Stomach smooth muscle (tissue), 2 donors: ENCODE measurements around the gene TICAM1.

Experiments
- H3K27ac ChIP-seq: one replicate; pipeline ENCODE4 v1.7.0; 2013; ENCODE audit warnings: mild to moderate bottlenecking, low read length, inconsistent platforms
- H3K27me3 ChIP-seq, 2 donors: one replicate each; pipeline ENCODE4 v1.7.0; 2013; ENCODE audit warnings: low read length in 2 of 2; ENCODE audit not compliant: insufficient read depth in 2 of 2, control insufficient read depth in 1 of 2
- H3K36me3 ChIP-seq, 2 donors: one replicate each; pipeline ENCODE4 v1.7.0; 2013; ENCODE audit warnings: low read length in 2 of 2; ENCODE audit not compliant: control insufficient read depth in 2 of 2, insufficient read depth in 2 of 2
- H3K4me1 ChIP-seq: one replicate; pipeline ENCODE4 v1.7.0; 2013; ENCODE audit warnings: low read length; ENCODE audit not compliant: control insufficient read depth, insufficient read depth
- H3K4me3 ChIP-seq, 2 donors: one replicate each; pipeline ENCODE4 v1.7.0; 2013; ENCODE audit warnings: low read length in 2 of 2
- H3K9ac ChIP-seq, 2 donors: one replicate each; pipeline ENCODE4 v1.7.0; 2013; ENCODE audit warnings: low read length in 2 of 2, mild to moderate bottlenecking in 1 of 2
- H3K9me3 ChIP-seq, 2 donors: one replicate each; pipeline ENCODE4 v1.7.0; 2013; ENCODE audit warnings: low read length in 2 of 2; ENCODE audit not compliant: control insufficient read depth in 2 of 2
- donor health status: healthy.
- donor health status: Pancreatic carcinoma.

Gene TICAM1

DNA sequence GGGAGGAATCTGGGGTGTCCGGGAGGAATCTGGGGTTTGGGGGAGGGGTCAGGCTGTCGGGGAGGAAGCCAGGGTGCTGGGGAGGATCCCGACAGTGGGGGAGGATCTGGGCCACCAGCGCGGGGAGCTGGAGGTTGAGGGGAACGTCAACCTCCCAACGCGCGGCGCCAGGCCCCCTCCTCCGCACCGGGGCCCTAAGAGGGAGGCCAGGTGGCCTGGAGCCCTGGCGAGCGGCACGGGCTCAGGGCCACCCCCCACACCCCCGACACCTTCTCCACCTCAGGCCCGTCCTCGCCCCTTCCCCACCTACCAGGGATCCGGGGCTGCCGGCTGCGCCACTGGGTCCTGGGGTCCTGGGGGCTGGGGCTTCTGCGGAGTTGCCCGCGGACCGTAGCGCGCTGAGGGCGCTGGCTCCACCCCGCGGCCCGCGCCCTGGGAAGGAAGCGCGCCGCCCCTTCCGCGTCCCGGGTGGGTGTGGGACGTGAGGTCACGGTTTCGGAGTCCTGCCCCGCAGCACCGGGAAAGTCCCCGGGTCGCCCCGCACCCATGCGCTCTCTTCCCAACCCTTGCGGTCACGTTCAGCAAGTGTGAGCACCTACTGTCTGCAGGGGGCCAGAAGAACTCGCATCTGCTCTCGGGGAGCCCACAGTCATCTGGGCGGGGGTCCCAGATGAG, at the start of gene TICAM1:
TSS of gene TICAM1 (minus strand) at position 409 of the 675 bp plus-strand sequence. CDS start 13,335 bp downstream, outside the sequence.
- Histone ChIP-seq H3K4me3 (peak within 1 kb of the TSS; percentile 61 to 94), H3K4me1 (peaks cover 14% of the 10 kb centered on the region), H3K27ac (peak within 1 kb of the TSS; percentile 71), H3K9ac (peak within 1 kb of the TSS; percentile 88 to 89), H3K27me3 (no peaks in the 10 kb centered on the region), H3K9me3 (no peaks in the 10 kb centered on the region), H3K36me3 (no peaks in the 10 kb centered on the region)

DNA sequence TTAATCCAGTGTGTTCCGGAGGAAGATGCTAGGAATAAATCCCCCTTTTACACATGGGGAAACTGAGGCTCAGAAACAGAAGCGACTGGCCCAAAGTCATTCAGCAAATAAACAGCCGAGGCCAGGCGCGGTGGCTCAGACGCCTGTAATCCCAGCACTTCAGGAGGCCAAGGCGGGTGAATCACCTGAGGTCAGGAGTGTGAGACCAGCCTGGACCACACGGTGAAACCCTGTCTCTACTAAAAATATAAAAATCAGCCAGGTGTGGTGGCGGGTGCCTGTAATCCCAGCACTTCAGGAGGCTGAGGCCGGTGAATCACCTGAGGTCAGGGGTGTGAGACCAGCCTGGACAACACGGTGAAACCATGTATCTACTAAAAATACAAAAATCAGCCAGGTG, 47.5 kb upstream of the TICAM1 start:
- H3K36me3 ChIP-seq = no peaks in the 10 kb centered on the region
- H3K4me3 ChIP-seq = no peak overlapping the region
- peaks cover 11% of the 10 kb centered on the region for H3K4me1 ChIP-seq
- no peaks in the 10 kb centered on the region for H3K27me3 ChIP-seq
- H3K27ac ChIP-seq = no peak overlapping the region
- H3K9ac ChIP-seq = no peak overlapping the region
- no peaks in the 10 kb centered on the region for H3K9me3 ChIP-seq

DNA sequence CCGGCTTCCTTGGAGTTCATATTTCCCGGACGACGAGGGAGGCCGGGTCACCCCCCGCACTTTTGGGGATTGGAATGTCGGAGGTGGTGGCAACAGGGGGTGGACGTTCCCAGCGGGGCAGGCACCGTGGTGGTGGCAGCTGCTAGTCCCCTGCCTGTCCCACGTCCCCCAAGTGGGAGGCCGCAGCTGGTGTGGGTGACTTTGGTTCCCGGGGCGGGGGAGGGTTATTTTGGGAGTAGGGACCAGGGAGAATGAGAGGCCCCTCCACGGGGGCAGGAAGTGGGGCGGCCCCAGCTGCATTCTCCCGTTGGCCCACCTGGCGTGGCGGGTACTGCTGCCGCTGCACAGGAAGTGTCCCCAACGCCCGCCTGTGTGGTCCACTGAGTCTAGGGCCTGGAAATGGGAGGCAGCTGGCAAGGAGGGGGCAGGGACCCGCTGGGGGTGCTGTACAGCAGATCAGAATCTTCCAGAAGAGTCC, 47.0 kb upstream of the TICAM1 start:
- H3K4me1 ChIP-seq = peaks cover 11% of the 10 kb centered on the region
- H3K27ac ChIP-seq = peak overlapping the region; percentile 66
- H3K4me3 ChIP-seq = peak overlapping the region in 1 of 2 donors; percentile 19
- H3K9ac ChIP-seq = peak overlapping the region in 1 of 2 donors; percentile 9
- no peaks in the 10 kb centered on the region for H3K36me3 ChIP-seq
- H3K27me3 ChIP-seq = no peaks in the 10 kb centered on the region
- no peaks in the 10 kb centered on the region for H3K9me3 ChIP-seq

DNA sequence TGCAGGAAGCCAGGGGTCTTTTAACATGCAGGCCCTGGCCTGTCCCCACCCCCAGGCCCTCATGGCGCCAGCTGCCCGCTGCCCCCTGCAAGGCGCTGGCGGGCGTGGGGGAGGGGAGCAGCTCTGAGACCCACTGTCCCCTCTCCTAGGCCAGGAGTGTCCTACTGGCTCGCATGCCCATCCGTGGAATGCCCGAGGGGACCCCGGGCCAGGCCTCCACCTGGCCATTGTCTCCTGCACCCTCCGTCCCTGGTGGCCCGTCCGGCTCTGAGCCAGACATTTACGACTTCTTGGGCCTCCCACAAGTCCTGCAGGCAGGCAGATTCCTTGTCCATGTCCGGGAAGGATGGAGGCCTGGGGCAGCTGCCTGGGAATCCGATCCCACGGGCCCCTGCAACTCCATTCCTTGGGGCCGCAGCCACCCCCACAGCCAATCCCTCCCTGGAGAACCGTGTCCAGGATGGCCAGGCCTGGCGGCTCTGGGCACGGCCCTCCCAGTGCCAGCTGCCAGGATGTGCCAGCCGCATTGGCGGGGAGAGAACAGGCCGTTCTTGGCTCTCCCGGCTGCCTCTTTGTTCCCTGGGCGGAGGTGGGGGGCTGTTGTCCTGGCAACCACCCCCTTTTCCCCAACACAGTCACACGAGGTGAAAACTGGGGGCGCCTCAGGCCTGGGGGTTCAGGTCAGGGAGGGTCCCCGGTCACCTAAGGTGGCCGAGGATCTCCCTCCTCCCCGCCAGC, 46.4 kb upstream of the TICAM1 start:
- H3K36me3 ChIP-seq = no peaks in the 10 kb centered on the region
- no peaks in the 10 kb centered on the region for H3K27me3 ChIP-seq
- H3K9ac ChIP-seq = peak overlapping the region in 1 of 2 donors; percentile 9
- peaks cover 11% of the 10 kb centered on the region for H3K4me1 ChIP-seq
- peak overlapping the region; percentile 19 to 35 for H3K4me3 ChIP-seq
- H3K9me3 ChIP-seq = no peaks in the 10 kb centered on the region
- peak overlapping the region; percentile 66 for H3K27ac ChIP-seq

DNA sequence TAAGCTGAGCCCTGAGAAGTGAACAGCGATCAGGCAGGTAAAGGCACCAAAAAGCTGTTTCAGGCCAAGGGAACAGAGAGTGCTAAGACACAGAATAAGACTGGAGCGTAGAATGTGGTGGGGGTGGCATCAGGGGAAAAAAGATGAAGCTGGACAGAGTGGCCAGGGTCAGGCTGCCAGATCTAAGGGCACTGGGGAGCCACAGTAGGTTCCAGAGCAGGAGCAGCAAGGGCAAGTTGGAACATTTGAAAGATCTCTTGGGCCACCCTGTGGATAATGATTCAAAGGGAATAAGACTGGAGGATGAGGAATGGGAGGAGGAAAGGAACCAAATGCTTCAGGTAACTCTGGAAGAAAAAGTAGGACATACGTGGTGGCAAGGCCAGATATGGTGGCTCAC, 42.4 kb upstream of the TICAM1 start:
- Histone ChIP-seq H3K27ac (no peak overlapping the region), H3K36me3 (no peaks in the 10 kb centered on the region), H3K9me3 (no peaks in the 10 kb centered on the region), H3K9ac (no peak overlapping the region), H3K27me3 (peaks cover 0 to 3% of the 10 kb centered on the region in 2 donors), H3K4me1 (peaks cover 11% of the 10 kb centered on the region), H3K4me3 (no peak overlapping the region)

DNA sequence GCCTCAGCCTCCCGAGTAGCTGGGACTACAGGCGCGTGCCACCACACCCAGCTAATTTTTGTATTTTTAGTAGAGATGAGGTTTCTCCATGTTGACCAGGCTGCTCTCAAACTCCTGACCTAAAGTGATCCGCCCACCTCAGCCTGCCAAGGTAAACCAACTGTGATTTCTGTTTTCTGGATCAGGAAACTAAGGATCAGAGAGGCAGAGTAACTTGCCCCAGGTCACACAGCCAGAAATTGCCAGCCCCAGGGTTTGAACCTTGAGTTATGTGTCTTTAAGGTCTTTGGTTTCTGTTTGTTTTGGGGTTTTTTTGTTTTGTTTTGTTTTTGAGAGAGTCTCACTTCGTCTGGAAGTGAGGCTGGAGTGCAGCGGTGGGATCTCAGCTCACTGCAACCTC, 40.2 kb upstream of the TICAM1 start:
- no peaks in the 10 kb centered on the region for H3K9me3 ChIP-seq
- H3K4me1 ChIP-seq = peaks cover 9% of the 10 kb centered on the region
- no peak overlapping the region for H3K4me3 ChIP-seq
- H3K36me3 ChIP-seq = no peaks in the 10 kb centered on the region
- H3K9ac ChIP-seq = no peak overlapping the region
- H3K27ac ChIP-seq = no peak overlapping the region
- H3K27me3 ChIP-seq = peaks cover 0 to 3% of the 10 kb centered on the region in 2 donors

DNA sequence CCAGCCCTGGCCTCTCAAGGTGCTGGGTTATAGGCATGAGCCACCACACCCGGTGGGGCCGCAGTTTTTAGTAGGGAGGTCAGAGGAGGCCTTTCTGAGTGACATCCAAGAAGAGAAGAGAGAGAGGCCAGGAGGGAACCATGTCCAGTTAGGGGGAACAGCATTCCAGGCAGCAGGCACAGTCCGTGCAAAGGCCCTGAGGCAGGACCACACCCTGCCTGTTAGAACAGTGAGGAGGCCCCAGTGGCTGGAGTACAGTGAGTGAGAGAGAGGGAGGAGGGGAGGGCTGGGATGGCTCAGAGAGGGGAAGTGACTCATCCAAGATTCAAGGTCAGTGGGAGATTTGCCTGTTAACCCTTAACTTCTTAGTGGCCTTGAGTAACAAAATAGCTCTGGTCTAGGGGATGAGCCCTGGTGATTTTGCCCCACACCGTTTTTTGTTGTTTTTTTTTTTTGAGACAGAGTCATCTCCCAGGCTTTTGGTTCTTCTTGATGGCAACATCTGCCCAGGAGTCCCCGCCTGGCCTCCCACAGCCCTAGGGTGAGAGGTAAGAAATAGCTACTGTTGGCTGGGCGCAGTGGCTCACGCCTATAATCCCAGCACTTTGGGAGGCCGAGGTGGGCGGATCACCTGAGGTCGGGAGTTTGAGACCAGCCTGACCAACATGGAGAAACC, 38.7 kb upstream of the TICAM1 start:
- Histone ChIP-seq H3K36me3 (no peaks in the 10 kb centered on the region), H3K4me1 (peaks cover 13% of the 10 kb centered on the region), H3K9me3 (no peaks in the 10 kb centered on the region), H3K27me3 (peaks cover 0 to 3% of the 10 kb centered on the region in 2 donors), H3K9ac (no peak overlapping the region), H3K27ac (no peak overlapping the region), H3K4me3 (no peak overlapping the region)

DNA sequence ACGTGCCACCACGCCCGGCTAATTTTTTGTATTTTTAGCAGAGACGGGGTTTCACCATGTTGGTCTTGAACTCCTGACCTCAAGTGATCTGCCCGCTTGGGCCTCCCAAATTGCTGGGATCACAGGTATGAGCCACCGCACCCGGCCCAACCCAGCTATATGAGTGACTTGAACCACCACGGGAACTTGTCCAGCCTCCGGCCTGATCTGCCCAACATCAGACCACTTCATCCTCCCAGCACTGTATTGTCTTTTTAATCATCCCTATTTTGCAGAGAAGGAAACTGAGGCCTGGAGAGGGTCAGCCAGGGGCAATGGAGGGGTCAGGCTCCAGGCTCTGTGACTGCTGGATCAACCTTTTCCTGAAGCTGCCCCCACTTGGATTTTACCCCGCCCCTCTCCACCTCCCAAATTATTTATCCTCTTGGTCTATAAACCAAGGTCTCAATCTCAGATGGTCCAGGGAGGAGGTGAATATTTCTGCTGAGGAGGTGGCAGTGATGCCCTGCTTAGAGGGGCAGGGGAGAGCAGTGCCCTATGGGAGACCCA, 36.8 kb upstream of the TICAM1 start:
- Histone ChIP-seq H3K4me1 (peaks cover 13% of the 10 kb centered on the region), H3K27ac (no peak overlapping the region), H3K4me3 (no peak overlapping the region), H3K27me3 (peaks cover 0 to 3% of the 10 kb centered on the region in 2 donors), H3K9me3 (no peaks in the 10 kb centered on the region), H3K9ac (no peak overlapping the region), H3K36me3 (no peaks in the 10 kb centered on the region)

DNA sequence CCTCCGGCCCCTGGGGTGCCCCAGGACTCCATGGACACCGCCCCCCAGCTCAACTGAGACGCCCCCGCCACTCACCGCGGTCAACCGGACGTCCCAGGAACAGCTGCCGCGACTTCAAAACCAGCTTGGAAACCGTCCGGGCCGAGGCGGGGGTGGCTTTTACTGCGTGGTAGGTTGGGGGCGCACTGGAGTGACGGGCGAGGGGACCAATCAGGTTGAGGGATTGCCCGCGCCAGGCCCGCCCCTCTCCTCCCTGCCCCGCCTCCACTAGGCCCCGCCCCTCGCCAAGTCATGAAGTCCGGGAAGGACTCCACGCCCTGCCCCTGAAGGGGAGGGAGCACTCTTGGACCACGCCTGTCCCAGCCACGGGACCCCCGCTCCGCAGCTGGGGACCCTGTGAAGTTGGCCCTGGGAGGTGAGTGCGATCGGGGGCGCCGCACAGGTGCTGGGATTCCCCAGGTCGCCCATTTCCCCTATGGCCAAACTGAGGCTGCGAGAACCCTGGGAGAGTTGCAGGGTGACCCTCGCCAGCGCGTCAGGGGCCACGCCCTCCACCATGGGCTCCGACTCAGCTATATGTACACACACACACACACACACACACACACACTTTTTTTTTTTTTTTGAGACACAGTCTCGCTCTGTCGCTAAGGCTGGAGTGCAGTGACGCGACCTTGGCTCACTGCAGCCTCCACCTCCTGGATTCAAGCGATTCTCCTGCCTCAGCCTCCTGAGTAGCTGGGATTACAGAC, 36.2 kb upstream of the TICAM1 start, which contains the start of gene PLIN3:
TSS of gene PLIN3 (minus strand) at position 134 of the 752 bp plus-strand sequence. CDS start 6,273 bp downstream, outside the sequence.
- peak within 1 kb of the TSS; percentile 71 to 80 for H3K4me3 ChIP-seq
- H3K27ac ChIP-seq = peak within 1 kb of the TSS; percentile 69
- no peaks in the 10 kb centered on the region for H3K36me3 ChIP-seq
- no peaks in the 10 kb centered on the region for H3K9me3 ChIP-seq
- peaks cover 0 to 3% of the 10 kb centered on the region in 2 donors for H3K27me3 ChIP-seq
- H3K4me1 ChIP-seq = peaks cover 13% of the 10 kb centered on the region
- peak within 1 kb of the TSS; percentile 76 to 80 for H3K9ac ChIP-seq
